MCF 10A (cell line): ENCODE data around the gene IL15RA. TPM values are rescaled to one million over a fixed set of nuclear protein-coding genes. Genes with fewer than 3 reads are reported as not detected.
"Not testable (repeated sequence)": the region's sequence is repeated elsewhere in the genome, so short reads cannot be mapped to it uniquely, and the experiment has no call there.

Experiments used
- BruUV-seq: library from RNA; stranded (reverse); fragments of 400-500 nt; replicated peaks from 2 replicates; lab custom pipeline; 2021; lab: Mats Ljungman, UMichigan
- CTCF ChIA-PET: fragments of 300-600 bp; sonication (Branson Sonifier 250); formaldehyde crosslinking; extraction: SDS; loops from one replicate; lab custom pipeline; 2021; ENCODE audit warnings: antibody characterized with exemption, inconsistent platforms; lab: Yijun Ruan, JAX
- POLR2A ChIA-PET: fragments of 300-600, 350-650 bp; sonication (Branson Sonifier 250); formaldehyde crosslinking; extraction: SDS; loops from one replicate; lab custom pipeline; 2020; ENCODE audit warnings: antibody characterized with exemption, inconsistent platforms; lab: Yijun Ruan, JAX
- DNase-seq: peaks from one replicate; pipeline ENCODE4 v3.0.0-alpha.2; 2018; ENCODE audit not compliant: unreplicated experiment
- H3K27ac Mint-ChIP-seq: one replicate; pipeline ENCODE4 v1.8.0; 2022; ENCODE audit warnings: mild to moderate bottlenecking, low read depth, mixed read lengths; ENCODE audit not compliant: unreplicated experiment
- H3K27me3 Mint-ChIP-seq: one replicate; pipeline ENCODE4 v1.8.0; 2022; ENCODE audit warnings: mixed read lengths; ENCODE audit not compliant: insufficient read depth, unreplicated experiment
- H3K36me3 Mint-ChIP-seq: one replicate; pipeline ENCODE4 v1.8.0; 2022; ENCODE audit warnings: mild to moderate bottlenecking, moderate library complexity, mixed read lengths; ENCODE audit not compliant: insufficient read depth, unreplicated experiment
- H3K4me1 Mint-ChIP-seq: one replicate; pipeline ENCODE4 v1.8.0; 2022; ENCODE audit warnings: mixed read lengths; ENCODE audit not compliant: insufficient read depth, unreplicated experiment
- H3K4me3 Mint-ChIP-seq: one replicate; pipeline ENCODE4 v1.8.0; 2022; ENCODE audit warnings: mild to moderate bottlenecking, moderate library complexity, mixed read lengths; ENCODE audit not compliant: unreplicated experiment
- H3K9me3 Mint-ChIP-seq: one replicate; pipeline ENCODE4 v1.8.0; 2022; ENCODE audit warnings: mixed read lengths; ENCODE audit not compliant: unreplicated experiment
- intact Hi-C: fragments of 100-400 bp; cut with micrococcal nuclease; formaldehyde crosslinking; loops from 2 replicates; pipeline ENCODE4 v1.14.1; 2022
- total RNA-seq: library from RNA; stranded (reverse); gene quantifications from 2 replicates; pipeline ENCODE4 v1.2.3, GENCODE V29; 2022
- TF ChIP-seq, protein P1 (sequence below): fragments of 200-600 bp; IDR thresholded peaks from one replicate; pipeline ENCODE4 v1.8.0; 2022; ENCODE audit warnings: antibody characterized with exemption, mild to moderate bottlenecking; ENCODE audit not compliant: unreplicated experiment

Gene IL15RA
- total RNA-seq, 1 experiment from 2014 or later, result 6.0 TPM

DNA sequence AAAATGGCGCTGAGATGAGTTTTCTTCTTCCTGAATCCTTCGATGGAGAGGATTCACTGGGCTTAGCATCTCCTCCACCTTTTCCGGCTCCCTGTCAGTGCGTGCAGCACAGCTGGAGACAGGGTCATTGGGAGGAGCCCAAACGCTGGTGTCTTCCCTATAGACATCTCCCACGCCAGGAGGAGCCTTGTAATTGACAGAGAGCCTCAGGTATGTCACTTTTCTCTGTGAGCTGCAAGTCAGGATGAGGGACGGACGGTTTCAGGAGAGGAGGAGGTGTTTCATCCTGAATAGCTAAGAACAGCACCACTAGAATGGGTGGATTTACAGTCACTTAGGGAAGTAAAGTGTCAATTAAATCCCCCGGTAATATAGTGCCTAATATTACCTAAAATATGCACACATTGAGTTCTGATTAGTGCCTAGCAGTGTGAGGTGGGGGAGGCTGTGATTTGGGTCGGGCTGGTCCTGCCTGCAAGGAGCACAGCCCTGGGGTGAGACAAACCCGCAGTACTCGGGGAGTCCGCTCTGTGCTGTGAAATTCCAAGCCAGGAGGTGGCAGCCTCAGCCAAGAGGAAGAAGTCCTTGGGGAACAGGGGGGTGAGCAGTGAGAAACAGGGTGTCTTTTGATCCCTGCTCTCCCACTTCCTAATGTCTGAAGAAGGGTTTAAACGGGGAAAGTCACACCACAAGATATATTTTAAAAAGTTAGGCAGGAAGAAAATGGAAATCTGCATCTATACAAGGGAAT, 28.2 kb downstream of the IL15RA start:
- H3K27ac Mint-ChIP-seq, result peak overlapping the region; percentile 91
- H3K4me1 Mint-ChIP-seq, result peaks cover 60% of the 10 kb centered on the region
- TF ChIP-seq, protein P1, sequence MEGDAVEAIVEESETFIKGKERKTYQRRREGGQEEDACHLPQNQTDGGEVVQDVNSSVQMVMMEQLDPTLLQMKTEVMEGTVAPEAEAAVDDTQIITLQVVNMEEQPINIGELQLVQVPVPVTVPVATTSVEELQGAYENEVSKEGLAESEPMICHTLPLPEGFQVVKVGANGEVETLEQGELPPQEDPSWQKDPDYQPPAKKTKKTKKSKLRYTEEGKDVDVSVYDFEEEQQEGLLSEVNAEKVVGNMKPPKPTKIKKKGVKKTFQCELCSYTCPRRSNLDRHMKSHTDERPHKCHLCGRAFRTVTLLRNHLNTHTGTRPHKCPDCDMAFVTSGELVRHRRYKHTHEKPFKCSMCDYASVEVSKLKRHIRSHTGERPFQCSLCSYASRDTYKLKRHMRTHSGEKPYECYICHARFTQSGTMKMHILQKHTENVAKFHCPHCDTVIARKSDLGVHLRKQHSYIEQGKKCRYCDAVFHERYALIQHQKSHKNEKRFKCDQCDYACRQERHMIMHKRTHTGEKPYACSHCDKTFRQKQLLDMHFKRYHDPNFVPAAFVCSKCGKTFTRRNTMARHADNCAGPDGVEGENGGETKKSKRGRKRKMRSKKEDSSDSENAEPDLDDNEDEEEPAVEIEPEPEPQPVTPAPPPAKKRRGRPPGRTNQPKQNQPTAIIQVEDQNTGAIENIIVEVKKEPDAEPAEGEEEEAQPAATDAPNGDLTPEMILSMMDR, result peak; percentile 44
- DNase-seq, result peak; percentile 72
- ChIA-PET POLR2A (interaction anchor here (5.6 kb wide), 1 partner anchor 27 kb away, joined by 64 read pairs; the partner anchor contains the start of gene IL15RA), CTCF (interaction anchor here (0.6 to 3.6 kb wide), 12 partner anchors 13 to 139 kb away, joined by 3 to 20 read pairs (median 3); partner anchors contain the start of gene IL15RA)
- no TSS peak for BruUV-seq
- peaks cover 5% of the 10 kb centered on the region for H3K36me3 Mint-ChIP-seq
- H3K4me3 Mint-ChIP-seq, result peak overlapping the region; percentile 45
- intact Hi-C loops, result no loop called here
- no peaks in the 10 kb centered on the region for H3K9me3 Mint-ChIP-seq
- no peaks in the 10 kb centered on the region for H3K27me3 Mint-ChIP-seq

DNA sequence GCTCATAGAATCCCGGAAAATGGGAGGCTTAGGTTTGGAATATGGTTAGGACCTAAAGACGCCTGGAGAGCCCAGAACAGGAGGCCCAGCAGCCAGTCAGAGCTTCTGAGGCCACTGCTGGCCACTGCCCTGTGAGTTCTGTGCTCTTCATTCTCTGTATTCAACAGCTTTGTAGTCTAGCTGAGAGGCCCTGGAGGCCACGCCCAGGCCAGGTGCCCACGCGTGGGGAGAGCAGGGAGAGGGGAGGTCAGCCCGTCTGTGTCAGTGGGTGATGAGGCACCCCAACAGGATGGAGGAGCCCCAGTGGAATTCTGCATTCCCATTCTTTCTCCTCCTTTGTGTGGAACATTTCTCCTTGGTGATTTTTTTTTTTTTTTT, 29.1 kb downstream of the IL15RA start:
- DNase-seq, result no peak
- intact Hi-C loops, result no loop called here
- peaks cover 60% of the 10 kb centered on the region for H3K4me1 Mint-ChIP-seq
- H3K9me3 Mint-ChIP-seq, result no peaks in the 10 kb centered on the region
- no TSS peak for BruUV-seq
- no peaks in the 10 kb centered on the region for H3K27me3 Mint-ChIP-seq
- H3K4me3 Mint-ChIP-seq, result no peak overlapping the region
- TF ChIP-seq, protein P1, result no peak
- ChIA-PET POLR2A (interaction anchor here (5.6 kb wide), 1 partner anchor 28 kb away, joined by 64 read pairs; the partner anchor contains the start of gene IL15RA), CTCF (interaction anchor here (0.6 to 1.6 kb wide), 7 partner anchors 16 to 140 kb away, joined by 3 to 6 read pairs (median 3); no protein-coding TSS in a partner anchor)
- H3K27ac Mint-ChIP-seq, result no peak overlapping the region
- H3K36me3 Mint-ChIP-seq, result peaks cover 5% of the 10 kb centered on the region

DNA sequence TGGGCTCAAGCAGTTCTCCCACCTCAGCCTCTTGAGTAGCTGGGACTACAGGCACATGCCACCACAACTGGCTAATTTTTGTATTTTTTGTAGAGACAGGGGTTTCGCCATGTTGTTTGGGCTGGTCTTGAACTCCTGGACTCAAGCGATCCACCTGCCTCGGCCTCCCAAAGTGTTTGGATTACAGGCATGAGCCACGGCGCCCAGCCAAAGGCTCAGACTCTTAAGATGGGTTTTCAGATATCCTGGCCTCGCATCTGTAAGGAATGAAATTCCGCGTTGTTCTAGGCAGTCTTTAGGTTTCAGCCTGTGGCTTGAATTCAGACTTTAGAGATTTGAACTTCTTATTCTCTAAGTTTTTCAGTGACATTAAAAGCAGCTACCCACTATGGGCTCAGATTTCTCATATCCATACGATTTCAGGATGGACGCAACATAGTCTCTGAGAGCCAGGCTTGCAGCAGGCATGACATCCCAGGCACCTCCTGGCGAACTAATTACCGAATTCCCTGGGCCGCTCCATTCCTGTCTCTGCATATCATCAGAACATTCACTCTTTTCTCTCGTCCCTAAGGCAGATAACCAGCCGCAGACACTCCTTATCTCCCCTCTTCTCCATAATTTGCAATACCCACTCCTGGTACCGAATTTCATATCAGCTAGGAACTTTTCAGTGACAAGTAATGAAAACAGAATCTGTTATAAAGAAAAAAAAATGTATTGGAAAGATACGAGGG, 29.7 kb downstream of the IL15RA start:
- no TSS peak for BruUV-seq
- H3K9me3 Mint-ChIP-seq, result no peaks in the 10 kb centered on the region
- TF ChIP-seq, protein P1, result no peak

DNA sequence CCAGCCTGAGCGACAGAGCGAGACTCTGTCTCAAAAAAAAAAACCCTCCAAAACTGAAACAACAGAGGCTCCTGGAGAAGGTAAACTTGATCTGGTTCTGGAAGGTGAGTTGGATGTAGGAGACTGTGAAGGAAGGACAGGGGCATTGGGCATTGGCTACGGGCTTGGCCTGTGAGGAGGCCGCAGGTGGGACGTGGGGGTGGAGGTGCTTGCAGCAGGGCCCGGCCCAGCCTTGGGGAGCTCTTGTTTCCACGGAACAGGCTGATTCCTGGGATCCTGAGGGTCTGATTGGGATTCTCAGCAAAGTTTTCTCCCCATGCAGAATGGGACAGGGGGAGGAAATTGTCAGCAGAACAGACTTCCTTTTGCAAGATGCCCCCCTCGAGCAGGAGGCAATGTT, 30.6 kb downstream of the IL15RA start:
- BruUV-seq, result no TSS peak
- Mint-ChIP-seq H3K27ac (no peak overlapping the region), H3K4me3 (no peak overlapping the region), H3K9me3 (no peaks in the 10 kb centered on the region), H3K36me3 (no peaks in the 10 kb centered on the region), H3K4me1 (peaks cover 52% of the 10 kb centered on the region), H3K27me3 (no peaks in the 10 kb centered on the region)
- TF ChIP-seq, protein P1, result no peak
- ChIA-PET POLR2A (no interaction called here), CTCF (interaction anchor here (0.7 to 0.8 kb wide), 2 partner anchors 30 to 32 kb away, joined by 3 read pairs; no protein-coding TSS in a partner anchor)
- intact Hi-C loops, result no loop called here
- no peak for DNase-seq

More for the DNA sequence above, 29.7 kb downstream of the IL15RA start:
- DNase-seq, result no peak
- Mint-ChIP-seq H3K4me3 (no peak overlapping the region), H3K27ac (no peak overlapping the region), H3K27me3 (no peaks in the 10 kb centered on the region), H3K4me1 (peaks cover 57% of the 10 kb centered on the region), H3K36me3 (peaks cover 4% of the 10 kb centered on the region)
- intact Hi-C loops, result no loop called here
- CTCF ChIA-PET, result interaction anchor here (0.6 to 1.6 kb wide), 5 partner anchors 16 to 140 kb away, joined by 3 to 6 read pairs (median 3); no protein-coding TSS in a partner anchor
- POLR2A ChIA-PET, result interaction anchor here (5.6 kb wide), 1 partner anchor 29 kb away, joined by 64 read pairs; the partner anchor contains the start of gene IL15RA

DNA sequence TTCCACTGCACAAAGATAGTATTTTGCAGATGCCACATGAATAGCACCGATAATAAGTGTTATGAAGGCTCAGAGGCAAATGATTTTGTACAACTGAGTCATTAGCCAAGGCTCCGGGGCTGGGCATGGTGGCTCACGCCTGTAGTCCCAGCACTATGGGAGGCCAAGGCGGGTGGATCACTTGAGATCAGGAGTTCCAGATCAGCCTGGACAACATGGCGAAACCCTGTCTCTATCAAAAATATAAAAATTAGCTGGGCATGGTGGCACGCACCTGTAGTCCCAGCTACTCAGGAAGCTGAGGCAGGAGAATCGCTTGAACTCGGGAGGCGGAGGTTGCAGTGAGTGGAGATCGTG, 30.9 kb downstream of the IL15RA start:
- H3K9me3 Mint-ChIP-seq, DNase-seq, H3K36me3 Mint-ChIP-seq, H3K27me3 Mint-ChIP-seq, intact Hi-C loops, BruUV-seq: not testable (repeated sequence)
- Mint-ChIP-seq H3K4me1 (peaks cover 49% of the 10 kb centered on the region), H3K4me3 (peak overlapping the region; percentile 72), H3K27ac (peak overlapping the region; percentile 86)
- CTCF ChIA-PET, result interaction anchor here (0.8 kb wide), 1 partner anchor 32 kb away, joined by 3 read pairs; no protein-coding TSS in a partner anchor
- POLR2A ChIA-PET, result interaction anchor here (0.7 to 3.6 kb wide), 3 partner anchors 31 to 189 kb away, joined by 3 to 33 read pairs (median 31); partner anchors contain the start of genes ANKRD16, FBH1 and IL15RA
